Thyroid gland (tissue), 4 donors: Measurements from ENCODE around the gene ITGA1.

Experiments
- POLR2A ChIP-seq, 2 donors: fragments of 450-650 bp; IDR thresholded peaks; one replicate each; pipeline ENCODE4 v1.6.1; 2017; ENCODE audit warnings: antibody characterized with exemption in 2 of 2, mild to moderate bottlenecking in 2 of 2, moderate library complexity in 1 of 2
- TF ChIP-seq, protein P1 (sequence below), 6 experiments: fragments of 200-600 bp in 3 of 6; fragments of 450-650 bp in 3 of 6; sonication (generic) in 3 of 6; IDR thresholded peaks; one replicate each; pipeline ENCODE4 v1.5.1; 2016 to 2019; ENCODE audit warnings: antibody characterized with exemption in 6 of 6, mild to moderate bottlenecking in 2 of 6, inconsistent platforms in 1 of 6, moderate library complexity in 1 of 6

DNA sequence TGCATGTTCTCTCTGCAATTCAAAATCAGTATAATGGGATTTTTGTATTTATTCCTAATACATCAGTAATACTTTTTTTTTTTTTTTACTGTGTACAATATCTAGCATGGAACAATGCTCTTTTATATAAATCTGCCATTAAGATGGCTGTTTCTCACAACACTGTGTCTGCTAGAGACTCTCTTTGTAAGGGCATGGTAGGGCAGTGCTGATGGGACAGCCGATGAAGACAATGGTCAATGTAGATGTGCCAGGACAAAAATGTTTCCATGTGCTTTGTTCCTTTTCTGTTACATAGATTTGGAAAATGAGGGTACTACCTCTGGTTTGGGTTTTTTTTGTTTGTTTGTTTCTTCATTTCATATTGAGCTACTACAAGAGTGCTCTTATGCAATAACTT lies 106.1 kb downstream of the ITGA1 start:
- TF ChIP-seq, protein P1, sequence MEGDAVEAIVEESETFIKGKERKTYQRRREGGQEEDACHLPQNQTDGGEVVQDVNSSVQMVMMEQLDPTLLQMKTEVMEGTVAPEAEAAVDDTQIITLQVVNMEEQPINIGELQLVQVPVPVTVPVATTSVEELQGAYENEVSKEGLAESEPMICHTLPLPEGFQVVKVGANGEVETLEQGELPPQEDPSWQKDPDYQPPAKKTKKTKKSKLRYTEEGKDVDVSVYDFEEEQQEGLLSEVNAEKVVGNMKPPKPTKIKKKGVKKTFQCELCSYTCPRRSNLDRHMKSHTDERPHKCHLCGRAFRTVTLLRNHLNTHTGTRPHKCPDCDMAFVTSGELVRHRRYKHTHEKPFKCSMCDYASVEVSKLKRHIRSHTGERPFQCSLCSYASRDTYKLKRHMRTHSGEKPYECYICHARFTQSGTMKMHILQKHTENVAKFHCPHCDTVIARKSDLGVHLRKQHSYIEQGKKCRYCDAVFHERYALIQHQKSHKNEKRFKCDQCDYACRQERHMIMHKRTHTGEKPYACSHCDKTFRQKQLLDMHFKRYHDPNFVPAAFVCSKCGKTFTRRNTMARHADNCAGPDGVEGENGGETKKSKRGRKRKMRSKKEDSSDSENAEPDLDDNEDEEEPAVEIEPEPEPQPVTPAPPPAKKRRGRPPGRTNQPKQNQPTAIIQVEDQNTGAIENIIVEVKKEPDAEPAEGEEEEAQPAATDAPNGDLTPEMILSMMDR (IDR thresholded peaks at IDR 0.05), result no peak
- TF ChIP-seq POLR2A (IDR thresholded peaks at IDR 0.05), result no peak
